Large intestine (tissue), 3 donors: ENCODE measurements around the gene ATXN7L1. TPM values are rescaled to one million over a fixed set of nuclear protein-coding genes. Genes with fewer than 3 reads are reported as not detected.

ENCODE experiments used
- DNase-seq, 2 donors: peaks; one replicate each; pipeline versions ENCODE4 v3.0.0 to v3.0.0-alpha.2; 2013
- H3K27ac ChIP-seq: one replicate; pipeline ENCODE4 v1.5.1; 2013; ENCODE audit warnings: low read length
- H3K27me3 ChIP-seq: 2 replicates; pipeline ENCODE4 v1.6.1; 2013; ENCODE audit warnings: low read length; ENCODE audit not compliant: control insufficient read depth, insufficient read depth
- H3K36me3 ChIP-seq: 2 replicates; pipeline ENCODE4 v1.6.1; 2013; ENCODE audit warnings: low read length; ENCODE audit not compliant: control insufficient read depth, insufficient read depth
- H3K4me1 ChIP-seq: one replicate; pipeline ENCODE4 v1.6.1; 2013; ENCODE audit warnings: low read length; ENCODE audit not compliant: control insufficient read depth, insufficient read depth
- H3K4me3 ChIP-seq: one replicate; pipeline ENCODE4 v1.5.1; 2013; ENCODE audit warnings: low read length
- H3K9me3 ChIP-seq: one replicate; pipeline ENCODE4 v1.6.1; 2013; ENCODE audit warnings: mild to moderate bottlenecking, low read depth, low read length, moderate library complexity; ENCODE audit not compliant: control insufficient read depth
- WGBS: methylation state at CpG from one replicate; pipeline ENCODE4 v1.1.5; 2013; ENCODE audit warnings: low lambda C conversion rate; ENCODE audit not compliant: insufficient coverage; 5-methylcytosine and 5-hydroxymethylcytosine counted together
- polyA plus RNA-seq: library from polyadenylated mRNA; unstranded; fragments of 120-200 nt; gene quantifications from one replicate; pipeline ENCODE4 v1.2.1, GENCODE V29; 2013

ATXN7L1 gene
- polyA plus RNA-seq, 1 donor = 24.3 TPM

GRCh38 chr7:105584165-105584564 is 292.2 kb downstream of the ATXN7L1 start:
- H3K9me3 ChIP-seq = peaks cover 5% of the 10 kb centered on the region
- H3K27ac ChIP-seq = no peak overlapping the region
- no peak for DNase-seq
- no peak overlapping the region for H3K4me3 ChIP-seq
- no peaks in the 10 kb centered on the region for H3K4me1 ChIP-seq
- 100% methylated on average over 2 of the region's 5 CpGs for WGBS
- peaks cover 2% of the 10 kb centered on the region for H3K27me3 ChIP-seq
- no peaks in the 10 kb centered on the region for H3K36me3 ChIP-seq

- no peak overlapping the region for H3K4me3 ChIP-seq
- peaks cover 2% of the 10 kb centered on the region for H3K27me3 ChIP-seq
- no peak overlapping the region for H3K27ac ChIP-seq
- no CpG with 5 or more reads among the region's 39 CpGs for WGBS
- H3K4me1 ChIP-seq = no peaks in the 10 kb centered on the region
- no peaks in the 10 kb centered on the region for H3K36me3 ChIP-seq
- H3K9me3 ChIP-seq = peaks cover 5% of the 10 kb centered on the region
- no peak for DNase-seq
Observed at GRCh38 chr7:105583061-105583460, 293.3 kb downstream of the ATXN7L1 start.

- no peaks in the 10 kb centered on the region for H3K4me1 ChIP-seq
- no peaks in the 10 kb centered on the region for H3K36me3 ChIP-seq
- H3K27me3 ChIP-seq = peaks cover 2% of the 10 kb centered on the region
- H3K4me3 ChIP-seq = peak within 1 kb of the TSS; percentile 33
- peak; percentile 54 to 85 for DNase-seq
- 7% methylated on average over 5 of the region's 36 CpGs for WGBS
- peaks cover 5% of the 10 kb centered on the region for H3K9me3 ChIP-seq
- no peak within 1 kb of the TSS for H3K27ac ChIP-seq
Observed at GRCh38 chr7:105581066-105581811, 295.2 kb downstream of the ATXN7L1 start, which contains the start of gene EFCAB10. EFCAB10 (minus strand) TSS chr7:105581493; CDS start chr7:105581463, 30 bp downstream.

- Histone ChIP-seq H3K27ac (no peak overlapping the region), H3K4me3 (no peak overlapping the region), H3K36me3 (no peaks in the 10 kb centered on the region), H3K9me3 (peaks cover 5% of the 10 kb centered on the region), H3K27me3 (peaks cover 2% of the 10 kb centered on the region), H3K4me1 (no peaks in the 10 kb centered on the region)
- no peak for DNase-seq
- 69% methylated on average over 7 of the region's 22 CpGs for WGBS
Observed at GRCh38 chr7:105580022-105580740, 296.2 kb downstream of the ATXN7L1 start.

GRCh38 chr7:105578496-105578895 is 297.9 kb downstream of the ATXN7L1 start:
- H3K4me3 ChIP-seq = no peak overlapping the region
- H3K36me3 ChIP-seq = no peaks in the 10 kb centered on the region
- no peaks in the 10 kb centered on the region for H3K4me1 ChIP-seq

GRCh38 chr7:105577251-105577650 is 299.1 kb downstream of the ATXN7L1 start:
- H3K36me3 ChIP-seq = no peaks in the 10 kb centered on the region
- H3K27me3 ChIP-seq = peaks cover 2% of the 10 kb centered on the region
- H3K4me1 ChIP-seq = no peaks in the 10 kb centered on the region
- no peaks in the 10 kb centered on the region for H3K9me3 ChIP-seq
- no peak overlapping the region for H3K4me3 ChIP-seq
- no CpG with 5 or more reads among the region's 1 CpG for WGBS
- DNase-seq = no peak
- no peak overlapping the region for H3K27ac ChIP-seq

More at GRCh38 chr7:105578496-105578895, 297.9 kb downstream of the ATXN7L1 start:
- no peak for DNase-seq
- Histone ChIP-seq H3K9me3 (peaks cover 5% of the 10 kb centered on the region), H3K27me3 (peaks cover 2% of the 10 kb centered on the region), H3K27ac (no peak overlapping the region)

- Histone ChIP-seq H3K4me3 (no peak overlapping the region), H3K9me3 (no peaks in the 10 kb centered on the region), H3K4me1 (no peaks in the 10 kb centered on the region), H3K27ac (no peak overlapping the region), H3K36me3 (peaks cover 16% of the 10 kb centered on the region), H3K27me3 (no peaks in the 10 kb centered on the region)
- WGBS = 100% methylated on average over 2 of the region's 2 CpGs
- no peak for DNase-seq
Observed at GRCh38 chr7:105571891-105572290, 304.5 kb downstream of the ATXN7L1 start.

- no peak overlapping the region for H3K27ac ChIP-seq
Observed at GRCh38 chr7:105567821-105568220, 308.6 kb downstream of the ATXN7L1 start.

GRCh38 chr7:105567024-105567423 is 309.4 kb downstream of the ATXN7L1 start:
- Histone ChIP-seq H3K27ac (no peak overlapping the region), H3K4me1 (no peaks in the 10 kb centered on the region), H3K4me3 (no peak overlapping the region), H3K36me3 (peaks cover 56% of the 10 kb centered on the region), H3K27me3 (no peaks in the 10 kb centered on the region), H3K9me3 (no peaks in the 10 kb centered on the region)
- no peak for DNase-seq
- WGBS = no CpG with 5 or more reads among the region's 2 CpGs

More at GRCh38 chr7:105567821-105568220, 308.6 kb downstream of the ATXN7L1 start:
- WGBS = no CpG with 5 or more reads among the region's 3 CpGs
- H3K4me3 ChIP-seq = no peak overlapping the region
- no peaks in the 10 kb centered on the region for H3K9me3 ChIP-seq
- no peak for DNase-seq
- peaks cover 51% of the 10 kb centered on the region for H3K36me3 ChIP-seq
- H3K4me1 ChIP-seq = no peaks in the 10 kb centered on the region
- no peaks in the 10 kb centered on the region for H3K27me3 ChIP-seq

- no peaks in the 10 kb centered on the region for H3K4me1 ChIP-seq
- no peak for DNase-seq
- H3K36me3 ChIP-seq = peaks cover 62% of the 10 kb centered on the region
- no peak overlapping the region for H3K4me3 ChIP-seq
- no peaks in the 10 kb centered on the region for H3K27me3 ChIP-seq
- H3K27ac ChIP-seq = no peak overlapping the region
- no peaks in the 10 kb centered on the region for H3K9me3 ChIP-seq
- no CpG with 5 or more reads among the region's 4 CpGs for WGBS
Observed at GRCh38 chr7:105565190-105565589, 311.2 kb downstream of the ATXN7L1 start.
